HG02588 (cell line): ENCODE data around the gene APOBEC3G.
A peak's percentile ranks its signal among the peaks of the same experiment; 100 is the strongest.
"Not testable (repeated sequence)": the region's sequence is repeated elsewhere in the genome, so short reads cannot be mapped to it uniquely, and the experiment has no call there.

Source experiments
- ATAC-seq: cut with Tn5 transposase; IDR thresholded peaks from one replicate; pipeline ENCODE4 v1.9.1; 2021; ENCODE audit warnings: mild to moderate bottlenecking, moderate library complexity; ENCODE audit not compliant: unreplicated experiment

APOBEC3G gene

GRCh38 chr22:39077026-39077840 lies at the start of gene APOBEC3G:
Gene APOBEC3G, plus strand, starts transcription at chr22:39077275. Its CDS starts 87 bp downstream, at chr22:39077362.
- ATAC-seq, result peak; percentile 58

GRCh38 chr22:39027717-39028116 lies 49.4 kb upstream of the APOBEC3G start:
- ATAC-seq, result no peak

- ATAC-seq, result no peak
These were observed 48.8 kb upstream of the APOBEC3G start for GRCh38 chr22:39028281-39028680.

- no peak for ATAC-seq
These were observed 47.8 kb upstream of the APOBEC3G start for GRCh38 chr22:39029227-39029626.

GRCh38 chr22:39030705-39031104 lies 46.4 kb upstream of the APOBEC3G start:
- ATAC-seq, result no peak

GRCh38 chr22:39031434-39032295 lies 45.4 kb upstream of the APOBEC3G start:
- ATAC-seq, result not testable (repeated sequence)

- ATAC-seq, result not testable (repeated sequence)
These were observed 40.0 kb upstream of the APOBEC3G start for GRCh38 chr22:39037071-39037470.

- ATAC-seq, result no peak
These were observed 37.6 kb upstream of the APOBEC3G start for GRCh38 chr22:39039306-39040126.

GRCh38 chr22:39040155-39040537 lies 36.9 kb upstream of the APOBEC3G start:
- not testable (repeated sequence) for ATAC-seq

GRCh38 chr22:39040538-39041296 lies 36.4 kb upstream of the APOBEC3G start, which contains the start of gene APOBEC3F:
Gene APOBEC3F, plus strand, starts transcription at chr22:39040864. Its CDS starts 97 bp downstream, at chr22:39040961.
- ATAC-seq, result peak; percentile 93

- no peak for ATAC-seq
These were observed 35.2 kb upstream of the APOBEC3G start for GRCh38 chr22:39041908-39042307.

GRCh38 chr22:39043063-39043462 lies 34.0 kb upstream of the APOBEC3G start:
- ATAC-seq, result not testable (repeated sequence)

- ATAC-seq, result not testable (repeated sequence)
These were observed 31.9 kb upstream of the APOBEC3G start for GRCh38 chr22:39045136-39045535.

GRCh38 chr22:39049486-39049885 lies 27.6 kb upstream of the APOBEC3G start:
- not testable (repeated sequence) for ATAC-seq

- ATAC-seq, result not testable (repeated sequence)
These were observed 25.1 kb upstream of the APOBEC3G start for GRCh38 chr22:39051844-39052495.

- ATAC-seq, result no peak
These were observed 21.4 kb upstream of the APOBEC3G start for GRCh38 chr22:39055658-39056057.

GRCh38 chr22:39061290-39061689 lies 15.8 kb upstream of the APOBEC3G start:
- not testable (repeated sequence) for ATAC-seq

- not testable (repeated sequence) for ATAC-seq
These were observed 15.1 kb upstream of the APOBEC3G start for GRCh38 chr22:39061951-39062350.

- ATAC-seq, result not testable (repeated sequence)
These were observed 13.2 kb upstream of the APOBEC3G start for GRCh38 chr22:39063904-39064303.
